NCI-H2196 (cell line): ENCODE measurements around the gene CDKN1B.

Source experiments
- DNase-seq: peaks from one replicate; lab custom pipeline; 2025; ENCODE audit not compliant: unreplicated experiment; lab: John Stamatoyannopoulos, UW

Gene CDKN1B

DNA sequence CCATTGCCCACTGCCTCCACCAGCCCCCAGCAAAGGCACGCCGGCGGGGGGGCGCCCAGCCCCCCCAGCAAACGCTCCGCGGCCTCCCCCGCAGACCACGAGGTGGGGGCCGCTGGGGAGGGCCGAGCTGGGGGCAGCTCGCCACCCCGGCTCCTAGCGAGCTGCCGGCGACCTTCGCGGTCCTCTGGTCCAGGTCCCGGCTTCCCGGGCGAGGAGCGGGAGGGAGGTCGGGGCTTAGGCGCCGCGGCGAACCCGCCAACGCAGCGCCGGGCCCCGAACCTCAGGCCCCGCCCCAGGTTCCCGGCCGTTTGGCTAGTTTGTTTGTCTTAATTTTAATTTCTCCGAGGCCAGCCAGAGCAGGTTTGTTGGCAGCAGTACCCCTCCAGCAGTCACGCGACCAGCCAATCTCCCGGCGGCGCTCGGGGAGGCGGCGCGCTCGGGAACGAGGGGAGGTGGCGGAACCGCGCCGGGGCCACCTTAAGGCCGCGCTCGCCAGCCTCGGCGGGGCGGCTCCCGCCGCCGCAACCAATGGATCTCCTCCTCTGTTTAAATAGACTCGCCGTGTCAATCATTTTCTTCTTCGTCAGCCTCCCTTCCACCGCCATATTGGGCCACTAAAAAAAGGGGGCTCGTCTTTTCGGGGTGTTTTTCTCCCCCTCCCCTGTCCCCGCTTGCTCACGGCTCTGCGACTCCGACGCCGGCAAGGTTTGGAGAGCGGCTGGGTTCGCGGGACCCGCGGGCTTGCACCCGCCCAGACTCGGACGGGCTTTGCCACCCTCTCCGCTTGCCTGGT lies at the start of gene CDKN1B:
Gene CDKN1B, plus strand, starts transcription at position 576 of the 793 bp plus-strand sequence. CDS start 472 bp downstream, outside the sequence.
- peak; percentile 82 for DNase-seq

DNA sequence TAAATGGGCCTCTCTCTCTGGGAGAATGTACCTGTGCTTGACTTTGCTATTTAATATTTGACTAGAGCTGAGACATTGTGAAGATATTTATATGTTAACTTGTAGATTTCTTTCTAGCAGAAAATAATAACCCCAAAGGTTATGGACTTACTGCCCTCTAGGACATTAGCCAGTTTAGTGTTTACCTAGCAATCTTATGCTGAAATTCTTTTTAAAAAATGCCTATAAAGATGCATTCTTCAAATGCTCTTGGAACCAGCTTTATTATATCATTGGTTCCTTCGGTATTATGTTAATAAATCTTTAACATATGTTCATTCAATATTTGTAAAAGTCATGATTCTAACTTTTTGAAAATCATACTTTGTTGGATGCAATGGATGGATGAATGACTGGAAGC lies 49.2 kb upstream of the CDKN1B start:
- no peak for DNase-seq

DNA sequence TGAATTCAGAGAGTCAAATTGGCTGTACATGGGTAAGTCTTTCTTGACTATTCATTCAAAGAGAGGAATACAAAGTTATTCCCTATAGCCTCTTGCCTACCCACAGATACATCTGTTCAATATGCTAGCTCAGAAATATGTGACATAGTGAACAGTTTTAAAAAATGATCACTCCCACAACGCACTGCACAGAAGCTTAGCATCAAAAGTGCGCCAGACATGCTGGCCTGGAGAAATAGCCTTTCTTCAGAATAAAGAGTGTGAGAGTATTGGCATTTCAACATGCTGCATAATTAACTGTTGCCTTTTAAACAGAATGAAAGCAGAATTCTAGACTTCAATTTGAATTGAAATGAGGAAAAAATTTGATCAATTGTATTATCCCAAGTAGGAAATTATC lies 48.1 kb upstream of the CDKN1B start:
- DNase-seq = no peak

DNA sequence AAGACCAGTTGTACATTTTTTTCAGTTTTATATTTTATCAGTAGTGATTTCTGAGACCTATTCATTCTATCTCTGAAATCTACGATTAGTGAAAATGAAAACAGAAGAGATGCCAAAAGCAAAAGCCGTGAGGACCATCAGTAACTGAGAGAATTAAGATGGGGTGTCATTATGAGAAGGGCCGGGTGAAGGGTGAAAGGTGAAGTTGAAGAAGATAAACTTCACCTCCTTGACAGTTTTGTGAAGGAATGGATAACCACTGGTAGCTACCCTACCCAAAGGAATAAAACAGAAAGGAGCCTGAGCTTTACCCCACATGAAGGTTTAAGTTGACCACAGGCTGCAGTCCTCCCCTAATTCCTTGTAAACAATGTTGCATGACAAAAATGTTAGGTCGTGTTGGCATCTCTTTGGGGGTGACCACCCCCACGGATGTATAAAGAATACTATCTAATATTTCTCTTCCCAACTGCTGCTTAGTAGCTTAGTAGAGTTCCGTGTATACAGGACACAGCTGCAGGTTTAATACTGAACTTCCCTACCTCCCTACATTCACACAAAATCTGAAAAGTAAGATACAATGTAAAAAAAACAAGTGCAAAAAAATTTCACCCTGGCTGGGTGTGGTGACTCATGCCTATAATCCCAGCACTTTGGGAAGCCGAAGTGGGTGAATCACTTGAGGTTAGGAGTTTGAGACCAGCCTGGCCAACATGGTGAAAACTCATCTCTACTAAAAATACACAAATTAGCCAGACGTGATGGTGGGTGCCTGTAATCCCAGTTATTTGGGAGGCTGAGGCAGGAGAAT lies 45.1 kb upstream of the CDKN1B start:
- no peak for DNase-seq

DNA sequence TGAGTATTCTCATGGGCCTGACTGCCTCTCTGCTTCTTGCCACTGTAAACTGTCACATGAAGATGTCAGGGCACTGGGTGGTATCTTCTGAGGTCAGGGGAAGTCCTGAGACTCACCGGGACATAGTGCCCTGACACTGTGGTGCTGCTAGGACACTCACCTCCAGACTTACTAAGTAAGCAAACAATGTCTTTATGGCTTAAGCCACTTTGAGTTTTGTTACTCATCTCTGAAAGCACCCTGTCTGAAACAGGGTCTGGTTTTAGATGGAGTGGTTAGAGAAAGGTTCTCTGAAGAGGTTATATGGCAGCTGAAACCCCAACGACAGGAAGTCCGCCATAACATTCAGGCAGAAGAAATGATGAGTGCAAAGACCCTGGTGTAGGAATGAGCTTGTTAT lies 43.9 kb upstream of the CDKN1B start:
- no peak for DNase-seq

DNA sequence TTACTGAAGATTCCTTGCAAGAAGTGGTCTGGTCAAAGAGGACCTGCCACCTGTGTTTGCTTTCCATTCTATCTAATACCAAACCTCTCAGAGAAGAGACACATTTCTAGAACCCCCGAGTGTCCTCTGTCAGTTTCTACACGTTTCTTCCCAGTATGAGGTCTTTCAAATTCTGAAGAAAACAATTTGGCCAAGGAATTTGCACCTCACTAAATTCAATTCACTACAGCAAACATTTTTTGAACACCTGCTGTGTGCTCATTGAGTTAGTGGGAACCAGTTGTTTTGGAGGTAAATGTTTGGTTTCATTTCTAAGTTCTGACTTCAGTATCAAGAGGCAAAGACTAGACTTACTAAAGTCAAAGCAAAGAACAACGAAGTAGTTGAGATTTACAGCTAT lies 40.6 kb upstream of the CDKN1B start:
- no peak for DNase-seq

DNA sequence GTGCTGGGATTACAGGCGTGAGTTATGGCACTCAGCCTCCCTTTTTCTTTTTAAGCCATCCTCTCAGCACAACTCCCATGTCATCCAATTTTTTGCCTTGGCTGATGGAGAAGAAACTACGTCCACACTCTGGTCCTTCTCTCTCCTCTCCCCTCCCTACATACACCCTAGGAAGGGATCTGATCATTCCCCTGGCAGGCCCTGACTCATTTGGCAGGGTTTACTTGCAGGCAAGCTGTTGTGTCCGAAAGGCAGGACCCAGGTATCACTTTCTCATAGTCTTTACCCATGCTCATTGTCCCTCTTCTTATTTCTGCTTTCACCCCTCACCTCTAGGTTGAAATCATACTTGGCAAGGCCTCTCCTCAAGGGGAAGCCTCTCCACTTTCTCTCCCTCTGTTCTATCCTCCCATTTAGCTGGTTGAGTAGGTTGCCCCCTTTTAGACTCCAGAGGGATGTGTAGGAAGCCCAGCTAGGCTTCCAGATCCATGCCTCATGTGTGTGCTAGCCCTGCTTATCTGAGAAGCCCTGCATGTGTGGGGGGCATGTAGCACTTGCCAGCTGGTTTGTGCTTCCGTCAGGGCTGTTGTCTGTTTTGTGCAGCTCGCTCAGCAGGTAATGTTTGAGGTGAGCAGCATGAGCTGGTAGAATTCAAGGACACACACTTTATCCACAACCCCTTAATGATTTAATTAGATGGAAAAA lies 36.0 kb upstream of the CDKN1B start:
- no peak for DNase-seq

DNA sequence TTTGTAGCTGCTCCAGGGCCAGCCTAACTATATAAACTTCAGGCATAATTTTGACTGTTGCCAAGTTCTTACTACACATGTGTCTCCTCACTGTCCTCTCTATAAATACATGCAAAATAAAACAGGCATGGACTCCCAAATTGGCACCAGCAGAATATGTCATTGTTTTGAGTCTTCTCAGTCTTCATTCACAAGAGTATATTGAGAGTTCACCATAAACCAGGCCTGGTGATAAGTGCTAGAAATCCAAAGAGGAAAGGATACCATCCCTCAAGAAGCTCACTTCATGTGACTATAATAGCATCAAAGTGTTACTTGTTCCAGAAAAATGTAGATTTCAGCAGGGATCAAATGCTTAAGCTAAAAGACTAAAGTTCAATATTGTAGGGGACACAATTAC lies 34.9 kb upstream of the CDKN1B start:
- DNase-seq = no peak

DNA sequence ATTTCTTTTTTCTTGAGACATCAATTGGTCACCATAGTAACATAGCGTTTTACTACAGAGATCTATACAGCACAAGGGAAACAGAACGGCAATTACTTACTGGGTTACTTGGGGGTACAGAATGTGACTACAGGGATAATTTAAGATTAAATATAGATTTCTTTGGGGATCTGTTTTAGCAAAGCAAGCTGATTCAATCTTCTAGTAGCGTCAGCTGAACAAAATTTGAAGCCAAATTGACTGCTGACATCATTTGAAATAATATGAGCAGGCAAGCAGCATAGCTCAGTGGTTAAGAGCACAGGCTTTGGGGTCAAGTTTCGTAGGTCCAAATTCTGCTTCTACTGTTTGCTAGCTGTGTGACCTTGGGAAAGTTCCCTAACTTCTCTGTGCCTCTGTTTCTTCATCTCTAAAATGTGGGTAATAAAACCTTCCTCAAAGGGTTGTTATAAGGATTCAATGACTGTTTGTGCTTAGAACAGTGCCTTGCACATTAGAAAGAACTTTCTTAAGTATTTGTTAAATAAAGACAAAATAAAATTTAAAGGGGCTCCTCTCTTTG lies 34.0 kb upstream of the CDKN1B start:
- DNase-seq = no peak

DNA sequence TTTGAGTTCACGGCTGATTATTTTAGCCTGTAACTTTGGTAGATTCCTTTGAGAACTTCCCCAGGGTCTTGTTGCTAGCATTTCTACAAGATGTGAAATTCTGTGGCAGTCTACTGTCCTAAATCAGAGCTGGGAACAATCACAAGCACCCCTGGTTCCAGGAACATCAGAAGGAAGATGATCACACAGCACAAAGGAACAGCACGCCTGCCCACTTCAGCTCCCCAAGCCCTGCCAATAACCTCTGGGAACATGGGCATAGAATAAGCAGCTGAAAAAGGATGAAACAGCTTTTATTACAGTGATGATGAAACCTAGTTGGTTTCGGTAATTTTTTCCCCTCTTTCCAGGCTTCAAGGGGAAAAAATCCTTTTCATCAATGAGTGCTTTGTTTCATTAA lies 33.4 kb upstream of the CDKN1B start:
- no peak for DNase-seq

DNA sequence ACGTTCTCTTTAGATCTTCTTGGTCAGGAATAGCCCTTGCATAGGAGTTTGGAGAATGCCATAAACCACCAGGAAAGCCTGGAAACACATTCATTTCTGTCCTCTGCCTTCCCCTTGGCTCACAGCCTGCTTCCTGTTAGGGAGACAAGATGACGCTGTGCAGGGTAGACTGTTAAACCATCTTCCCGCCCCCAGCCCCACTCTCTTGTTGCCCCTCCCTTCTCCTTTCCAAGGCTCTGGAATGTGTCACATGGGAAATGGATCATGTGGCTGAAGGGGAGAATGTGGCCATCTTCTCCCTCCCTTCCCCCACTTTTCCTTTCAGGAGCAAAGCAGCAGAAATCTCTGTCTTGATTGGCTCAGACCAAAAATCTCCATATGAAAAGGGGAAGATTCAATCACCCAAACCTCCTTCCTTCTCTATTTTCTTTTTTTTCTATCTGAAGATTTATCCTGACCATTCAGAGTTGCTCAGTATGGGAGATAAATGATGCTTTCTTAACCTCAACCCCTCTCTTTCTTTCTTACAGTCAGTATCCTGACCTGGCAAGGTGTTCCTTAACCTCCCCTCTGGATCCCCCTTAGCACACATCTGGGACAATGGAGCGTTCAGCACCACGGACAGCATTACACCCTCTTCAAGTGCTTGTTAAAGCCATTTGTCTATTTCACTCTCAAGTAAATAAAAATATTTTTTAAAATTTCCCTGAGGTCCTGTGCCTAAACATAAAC lies 32.6 kb upstream of the CDKN1B start:
- DNase-seq = peak; percentile 7

DNA sequence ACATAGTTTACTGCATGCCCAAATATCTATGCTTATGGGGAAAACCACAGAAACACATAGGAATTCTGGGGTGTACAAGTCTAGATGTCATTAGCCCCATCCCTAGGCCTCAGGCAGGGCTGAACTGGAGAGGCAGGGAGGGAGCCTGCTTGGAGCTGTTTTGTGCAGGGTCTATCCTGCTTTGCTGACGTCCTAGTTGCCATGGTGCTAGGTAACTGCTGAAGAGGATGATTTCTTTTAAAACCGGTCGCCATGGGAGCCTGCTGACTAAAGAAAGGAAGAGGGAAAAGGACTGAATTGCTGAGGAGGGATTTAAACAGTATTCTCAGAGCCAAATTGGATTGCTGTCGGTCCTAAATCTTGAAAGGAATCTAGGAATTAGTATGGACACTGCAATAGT lies 31.9 kb upstream of the CDKN1B start:
- no peak for DNase-seq

DNA sequence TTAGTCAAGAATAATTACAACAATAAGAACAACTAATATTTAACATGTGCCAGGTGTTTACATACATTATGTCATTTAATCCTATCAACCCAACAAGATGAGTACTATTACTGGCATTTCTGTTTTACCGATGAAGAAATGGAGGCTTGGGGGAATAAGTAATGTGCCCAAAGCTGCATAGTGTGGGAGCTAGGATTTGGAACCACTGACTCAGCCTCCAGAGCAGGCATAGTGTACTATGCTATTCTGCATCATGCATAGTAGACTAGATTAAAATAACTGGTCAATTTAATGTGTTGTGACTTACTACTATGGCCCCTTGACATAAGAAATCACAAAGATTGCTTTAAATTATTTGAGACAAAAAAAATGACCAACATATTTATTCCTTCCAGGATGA lies 30.7 kb upstream of the CDKN1B start:
- no peak for DNase-seq

DNA sequence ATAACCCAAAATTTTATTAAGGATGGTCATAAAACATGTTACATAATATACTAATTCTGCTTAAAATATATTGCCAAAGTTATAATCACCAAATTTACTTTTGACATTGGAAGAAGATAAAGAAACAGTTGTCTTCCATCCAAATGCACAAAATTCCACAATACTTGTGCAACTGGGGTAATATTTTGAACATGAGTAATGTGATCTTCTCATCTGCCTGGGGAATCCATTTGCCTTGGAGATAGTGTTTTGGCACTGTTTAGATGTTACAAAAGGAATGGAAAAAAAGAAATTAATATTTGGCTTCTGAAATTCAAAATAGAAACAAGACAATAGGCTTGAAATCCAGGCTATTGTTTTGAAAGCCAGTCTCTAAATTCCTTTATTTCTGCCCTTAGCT lies 30.2 kb upstream of the CDKN1B start:
- no peak for DNase-seq

DNA sequence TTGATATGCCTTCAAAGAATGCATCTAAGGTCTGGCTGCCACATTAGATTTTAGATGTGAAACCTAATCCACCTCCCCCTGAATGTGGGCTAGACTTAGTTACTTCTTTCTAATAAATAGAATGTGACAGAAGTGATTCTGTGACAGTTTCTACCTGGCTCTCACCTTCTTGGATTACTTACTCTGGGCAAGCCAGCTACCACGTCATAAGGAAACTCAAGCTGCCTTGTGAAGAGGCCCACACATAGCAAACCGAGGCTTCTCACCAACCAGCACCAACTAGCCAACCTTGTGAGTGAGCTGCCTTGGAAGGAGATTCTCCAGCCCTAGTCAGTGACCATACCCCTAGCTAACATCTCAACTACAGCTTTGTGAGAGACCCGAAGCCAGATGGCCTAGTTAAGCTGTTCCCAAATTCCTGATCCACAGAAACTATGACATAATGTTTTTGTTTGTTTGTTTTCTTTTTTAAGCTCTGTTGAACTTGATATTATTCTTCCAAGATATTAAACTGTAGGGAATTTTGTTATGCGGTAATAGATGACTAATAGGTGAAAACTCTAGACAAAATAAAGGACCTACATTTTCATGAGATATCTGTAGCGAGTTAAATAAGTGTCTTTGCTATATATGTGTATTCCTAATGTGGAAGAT lies 27.4 kb upstream of the CDKN1B start:
- no peak for DNase-seq

DNA sequence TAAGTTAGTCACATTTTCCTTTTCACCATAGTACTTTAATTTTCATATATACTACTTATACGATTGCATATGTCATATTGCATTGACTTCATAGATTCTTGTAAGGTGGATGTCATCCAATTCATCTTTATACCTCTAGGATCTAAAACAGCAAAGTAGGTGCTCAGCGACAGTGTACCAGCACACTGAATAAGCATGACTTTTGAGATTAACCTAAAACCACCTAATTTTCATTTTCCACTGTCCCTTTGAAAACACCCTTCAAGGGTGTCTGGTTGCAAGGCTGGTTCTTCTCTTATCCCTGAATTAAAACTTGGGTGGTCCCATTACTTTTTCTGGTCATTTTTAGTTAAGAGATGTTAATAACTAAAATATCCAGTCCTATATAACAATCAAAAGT lies 25.6 kb upstream of the CDKN1B start:
- DNase-seq = no peak

DNA sequence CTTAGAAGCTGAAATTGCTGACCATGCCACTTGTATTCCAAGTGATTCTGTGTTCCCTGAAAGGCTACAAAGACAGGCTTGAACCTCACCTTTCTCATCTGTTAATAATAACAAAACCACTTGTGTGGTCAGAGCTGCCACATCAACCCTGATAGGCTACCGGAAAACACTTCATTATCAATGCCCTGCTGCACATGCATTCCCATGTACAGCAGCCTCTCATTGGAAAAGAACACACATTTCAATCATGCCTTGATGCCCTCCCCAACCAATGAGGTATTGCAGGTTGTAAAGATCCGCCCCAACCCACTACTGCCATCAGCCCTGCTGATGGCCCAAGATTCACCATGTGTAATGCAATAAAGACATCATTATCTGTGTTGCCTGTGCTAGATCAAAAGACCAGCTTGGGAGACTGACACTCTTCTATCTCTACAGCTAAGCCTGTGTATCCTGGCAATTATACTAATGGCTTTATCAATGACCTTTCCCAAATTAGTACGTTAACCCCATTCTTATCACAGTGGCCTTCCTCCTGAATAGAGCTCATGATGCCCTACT lies 24.0 kb upstream of the CDKN1B start:
- DNase-seq = no peak

DNA sequence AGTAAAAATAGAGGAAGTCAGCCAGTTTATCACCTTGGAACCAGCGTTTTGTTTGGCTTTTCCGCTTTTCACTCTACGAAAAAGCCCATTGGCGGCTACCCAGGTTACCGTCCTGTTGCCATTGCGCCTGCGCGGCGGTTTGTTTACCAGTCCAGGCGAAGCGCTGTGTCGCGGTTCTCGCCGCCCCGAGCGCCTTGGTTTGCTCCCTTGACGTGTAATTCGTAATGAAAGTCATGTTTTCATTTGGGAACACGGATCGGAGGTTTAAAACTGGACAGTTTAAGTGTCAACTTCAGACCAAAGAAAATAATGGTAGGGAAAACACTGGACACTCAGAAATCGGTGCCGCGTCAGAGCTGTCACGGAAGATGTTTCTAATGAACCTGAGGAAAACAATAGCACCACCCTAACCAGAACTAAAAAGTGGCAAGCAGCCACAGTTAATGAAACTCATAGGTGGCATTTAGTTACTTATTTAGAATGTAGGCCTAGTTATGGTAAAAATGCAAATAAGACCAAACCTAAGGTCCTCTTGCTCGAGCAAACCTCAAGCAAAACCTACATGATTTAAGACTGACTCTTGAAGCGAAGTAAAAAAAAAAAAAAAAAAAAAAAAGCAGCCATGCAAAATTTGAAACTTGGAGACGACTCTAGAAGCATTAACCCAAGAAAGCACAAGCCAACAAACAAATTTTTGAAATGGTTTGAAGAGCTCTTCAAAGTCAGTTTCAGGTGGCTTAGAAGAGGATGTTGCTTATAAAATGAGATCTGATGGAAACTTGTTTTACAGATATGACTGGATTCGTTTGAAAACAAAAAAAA lies 20.4 kb upstream of the CDKN1B start:
- no peak for DNase-seq

DNA sequence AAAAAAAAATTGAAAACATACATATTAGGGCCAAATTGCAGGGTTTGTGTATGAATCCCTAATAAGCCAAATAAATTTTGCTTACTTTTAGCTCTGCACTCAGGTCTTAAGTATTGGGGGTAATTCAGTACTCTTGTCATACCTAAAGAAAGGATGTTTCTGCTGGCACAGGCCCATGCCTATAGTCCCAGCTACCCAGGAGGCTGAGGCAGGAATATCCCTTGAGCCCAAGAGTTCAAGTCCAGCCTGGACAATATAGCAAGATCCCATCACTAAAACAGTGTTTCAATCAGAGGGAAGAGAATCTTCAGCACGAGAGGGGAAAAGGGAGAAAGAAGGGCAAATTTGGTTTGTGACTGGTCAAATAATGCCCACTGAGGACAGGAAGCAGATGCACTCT lies 17.8 kb upstream of the CDKN1B start:
- DNase-seq = no peak
